SW480 (cell line): ENCODE data around the gene SLC8A3.
A peak's percentile ranks its signal among the peaks of the same experiment; 100 is the strongest.

ENCODE experiments used
- DNase-seq: peaks from one replicate; pipeline ENCODE4 v3.0.0-alpha.2; 2016; ENCODE audit warnings: low spot score

Gene SLC8A3

DNA sequence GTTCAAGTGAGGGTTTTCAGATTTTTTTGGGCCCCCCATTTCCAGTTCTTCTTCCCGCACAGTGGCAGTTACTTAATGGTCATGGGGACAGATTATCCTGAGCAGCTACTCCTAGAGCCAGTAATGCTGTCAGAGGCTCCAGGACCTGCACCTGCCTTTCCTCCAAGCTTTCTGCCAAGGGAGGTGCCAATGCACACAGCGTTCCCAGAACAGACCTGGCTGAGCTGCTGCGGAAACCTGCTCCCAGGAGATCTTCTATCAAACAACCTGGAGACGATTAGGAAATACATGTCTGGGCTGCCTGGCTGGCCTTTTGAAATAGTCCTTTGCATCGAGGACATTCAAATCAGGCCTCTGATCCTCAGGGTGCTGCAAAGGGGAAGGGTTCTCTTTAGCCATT, 120.9 kb downstream of the SLC8A3 start:
- DNase-seq, result no peak

DNA sequence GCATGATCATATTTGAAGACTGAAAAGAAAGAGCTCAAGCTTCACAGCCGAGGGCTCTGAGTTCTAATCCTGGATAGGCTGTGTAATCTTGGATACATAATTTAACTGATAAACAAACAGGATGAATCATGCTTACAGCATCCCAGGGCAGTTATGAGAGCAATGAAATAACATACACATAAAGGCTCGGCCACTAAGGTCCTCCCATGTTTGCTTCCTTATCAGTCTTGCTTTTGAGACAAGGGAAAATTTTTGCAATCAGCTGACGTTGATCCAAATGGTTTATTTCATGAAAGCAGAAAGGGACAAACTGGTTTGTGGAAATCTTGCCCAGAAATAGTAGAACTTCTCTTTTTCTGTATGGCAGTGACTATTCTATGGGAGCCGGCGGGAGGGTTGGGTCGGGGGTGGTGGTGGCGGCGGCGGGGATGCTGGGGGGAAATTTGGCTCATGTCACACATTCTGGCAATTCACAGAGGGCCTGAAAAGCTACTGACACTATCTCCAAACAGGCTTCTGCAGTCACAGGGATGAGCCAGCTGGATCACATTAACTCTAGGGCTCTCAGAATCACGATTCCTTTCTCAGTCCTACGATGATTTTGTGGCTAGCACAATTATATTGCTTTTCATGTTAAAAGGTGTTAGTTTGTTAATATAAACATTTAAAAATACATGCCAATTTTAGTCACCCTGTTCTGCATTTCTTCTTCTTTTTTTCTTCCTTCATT, 124.5 kb downstream of the SLC8A3 start:
- DNase-seq, result no peak

DNA sequence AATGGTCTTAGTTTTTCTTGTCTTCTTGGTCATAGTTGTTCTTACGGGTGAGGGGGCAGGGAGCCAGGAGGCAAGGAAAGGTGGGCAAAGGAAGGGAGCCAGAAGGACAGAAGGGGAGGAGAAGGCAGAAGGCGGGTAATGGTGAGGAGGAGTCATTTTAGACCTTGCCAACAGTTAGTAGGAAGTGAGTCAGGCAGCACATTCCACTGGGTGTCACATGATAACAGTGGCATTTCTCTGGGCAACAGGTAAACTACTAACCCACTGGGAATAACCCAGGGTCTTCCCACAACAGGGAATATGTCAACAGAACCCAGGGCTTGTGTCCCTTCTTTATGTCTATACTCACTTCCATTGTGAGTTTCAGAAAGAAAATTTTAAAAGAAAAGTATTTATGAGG, 127.6 kb downstream of the SLC8A3 start:
- DNase-seq, result peak; percentile 59

DNA sequence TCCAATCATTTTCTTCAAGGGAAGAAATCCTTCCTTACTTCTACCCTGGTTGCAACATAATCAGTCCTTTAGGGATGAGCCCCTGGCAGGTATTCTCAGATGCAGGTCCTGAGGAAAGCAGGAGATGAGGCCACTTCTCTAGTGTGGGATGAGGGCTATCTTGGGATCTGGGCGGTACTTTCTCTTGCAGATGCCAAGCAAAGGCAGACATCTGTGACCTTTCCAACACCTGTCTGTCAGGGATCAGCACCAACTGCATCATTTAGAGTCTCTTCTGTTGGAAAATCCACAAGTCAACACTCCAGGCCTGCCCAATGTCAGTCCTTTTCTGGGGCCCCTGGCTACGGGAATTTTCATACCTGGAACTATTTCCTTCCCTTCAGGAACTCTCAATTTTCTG, 129.2 kb downstream of the SLC8A3 start:
- no peak for DNase-seq

DNA sequence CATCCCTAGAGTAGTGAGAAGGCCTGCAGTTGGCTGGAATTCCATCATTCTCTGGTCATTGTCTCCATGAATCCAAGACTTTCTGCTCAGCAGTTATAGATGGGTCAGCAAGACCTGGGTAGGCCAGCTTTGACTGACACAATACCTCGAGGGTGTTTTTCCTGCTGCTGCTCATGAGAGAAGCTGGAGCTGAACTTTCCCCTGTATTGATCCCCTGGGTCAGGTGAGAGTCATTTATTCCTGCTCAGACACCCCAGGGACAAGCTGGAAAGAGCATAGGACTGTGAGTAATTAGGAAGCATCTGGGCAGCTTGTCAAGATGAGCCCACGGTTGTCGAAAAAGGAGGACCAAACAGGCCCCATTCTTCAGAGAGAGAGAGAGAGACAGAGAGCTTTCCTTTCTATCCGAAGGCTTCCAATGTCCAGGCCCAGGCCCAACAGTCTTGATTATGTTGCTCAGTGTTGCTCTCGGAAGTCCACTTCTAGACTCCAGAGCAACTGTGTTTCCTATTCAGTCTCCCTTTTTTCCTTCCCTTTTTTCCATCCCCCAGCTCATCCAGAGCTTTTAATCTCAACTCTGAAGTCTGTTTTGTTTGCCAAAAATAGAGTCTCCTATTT, 131.1 kb downstream of the SLC8A3 start:
- DNase-seq, result no peak

DNA sequence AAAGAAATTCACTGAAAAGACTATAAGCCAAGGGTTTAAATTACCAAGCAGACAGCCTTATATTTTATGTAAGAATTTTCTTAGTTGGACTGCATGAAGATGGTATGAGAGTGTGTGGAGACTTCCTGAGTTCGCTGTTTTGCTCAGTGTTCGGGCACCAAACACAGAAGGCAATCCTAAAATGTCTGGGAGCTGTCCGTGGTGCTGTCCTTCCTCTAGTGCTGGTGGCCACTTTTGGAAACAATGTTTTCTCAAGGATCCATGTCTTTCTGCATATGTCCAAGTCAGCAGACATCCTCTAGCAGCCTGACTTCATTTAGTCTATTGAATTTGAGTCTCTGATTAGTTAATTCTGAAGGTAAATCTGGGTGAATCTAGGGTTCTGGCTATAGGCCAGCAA, 135.8 kb downstream of the SLC8A3 start:
- no peak for DNase-seq

DNA sequence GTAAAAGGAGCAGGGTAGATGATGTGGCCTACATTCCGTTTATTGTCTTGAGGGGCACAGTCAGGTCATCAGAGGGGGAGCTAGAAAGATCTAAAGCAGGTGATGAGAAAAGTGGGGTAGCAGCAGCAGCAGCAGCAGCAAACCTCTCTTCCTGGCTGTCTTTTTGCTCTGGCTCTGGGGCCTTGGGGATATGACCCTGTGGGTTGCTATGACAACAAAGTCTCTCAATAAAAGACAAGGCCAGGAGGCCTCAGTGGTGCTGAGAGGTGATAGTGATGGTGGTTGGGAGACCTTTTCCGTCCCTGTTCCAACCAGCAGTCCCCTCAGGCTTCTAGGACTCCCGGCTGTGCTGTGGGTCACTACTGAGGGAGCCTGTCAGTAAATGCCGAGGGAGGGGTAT, 138.6 kb downstream of the SLC8A3 start:
- DNase-seq, result no peak

DNA sequence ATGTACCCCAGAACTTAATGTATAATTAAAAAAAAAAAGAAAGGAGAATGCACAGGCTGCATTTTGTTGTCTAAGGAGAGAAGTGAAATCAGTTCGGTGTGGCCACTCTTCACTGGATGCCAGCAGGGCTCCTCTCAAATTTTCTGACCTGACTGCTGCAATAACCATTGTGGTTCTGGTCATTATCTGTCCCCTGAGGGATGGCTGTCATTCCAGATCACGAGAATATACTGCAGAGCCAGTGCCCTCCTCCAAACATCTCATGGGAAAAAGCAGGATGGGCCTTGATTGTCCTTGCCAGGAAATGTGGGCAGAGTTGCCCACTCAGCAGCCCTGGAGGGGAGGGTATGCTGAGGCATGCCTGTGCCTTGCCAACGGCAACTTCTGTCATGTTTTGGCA, 139.1 kb downstream of the SLC8A3 start:
- no peak for DNase-seq

DNA sequence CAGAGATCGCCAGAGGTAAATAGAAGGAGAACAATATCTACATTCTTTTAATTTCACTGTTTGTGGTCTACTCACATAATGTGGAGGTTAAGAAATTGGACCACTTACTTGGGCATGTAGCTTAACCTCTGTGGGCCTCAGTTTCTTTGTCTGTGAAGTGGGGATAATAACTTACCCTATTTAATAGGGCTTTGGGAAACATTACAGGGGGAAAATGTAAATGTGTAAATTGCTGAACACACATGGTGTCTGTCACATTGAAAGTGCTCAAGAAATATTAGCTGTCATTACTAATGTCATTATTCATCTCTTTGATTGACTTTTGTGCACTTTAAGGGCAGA, 140.5 kb downstream of the SLC8A3 start:
- no peak for DNase-seq

DNA sequence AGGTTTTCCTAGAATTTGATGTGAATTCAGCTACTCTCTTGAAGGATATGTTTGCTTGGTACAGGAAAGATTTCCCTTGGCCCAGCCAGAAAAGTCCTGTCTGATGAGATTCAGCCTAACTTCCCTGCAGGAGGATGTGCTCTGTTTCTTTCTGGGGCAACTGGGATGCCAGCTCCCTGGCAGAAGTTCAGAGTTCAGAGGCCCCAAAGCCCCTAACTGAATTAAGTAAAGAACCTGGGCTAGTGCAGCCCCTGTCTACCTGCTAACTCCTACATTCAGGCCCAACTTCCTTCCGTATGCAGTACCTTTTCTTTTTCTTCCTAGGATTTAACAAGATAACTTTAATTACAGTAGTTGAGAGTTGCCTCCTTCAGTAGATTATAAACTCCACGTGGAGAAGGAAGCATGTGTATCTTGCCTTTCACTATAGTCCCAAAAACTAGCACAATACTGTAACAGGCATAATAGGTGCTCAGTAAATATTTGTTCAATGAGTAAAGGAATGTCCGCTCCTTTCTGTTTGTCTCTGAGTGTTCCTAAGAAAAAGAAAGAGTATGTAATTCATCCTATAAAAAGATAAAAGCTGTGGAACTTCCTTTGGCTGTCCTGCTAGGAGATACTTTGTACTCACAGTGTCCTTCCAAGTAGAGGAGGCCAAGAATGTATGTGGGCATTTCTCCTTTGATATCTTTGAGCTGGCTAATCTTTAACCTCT, 141.0 kb downstream of the SLC8A3 start:
- DNase-seq, result no peak

DNA sequence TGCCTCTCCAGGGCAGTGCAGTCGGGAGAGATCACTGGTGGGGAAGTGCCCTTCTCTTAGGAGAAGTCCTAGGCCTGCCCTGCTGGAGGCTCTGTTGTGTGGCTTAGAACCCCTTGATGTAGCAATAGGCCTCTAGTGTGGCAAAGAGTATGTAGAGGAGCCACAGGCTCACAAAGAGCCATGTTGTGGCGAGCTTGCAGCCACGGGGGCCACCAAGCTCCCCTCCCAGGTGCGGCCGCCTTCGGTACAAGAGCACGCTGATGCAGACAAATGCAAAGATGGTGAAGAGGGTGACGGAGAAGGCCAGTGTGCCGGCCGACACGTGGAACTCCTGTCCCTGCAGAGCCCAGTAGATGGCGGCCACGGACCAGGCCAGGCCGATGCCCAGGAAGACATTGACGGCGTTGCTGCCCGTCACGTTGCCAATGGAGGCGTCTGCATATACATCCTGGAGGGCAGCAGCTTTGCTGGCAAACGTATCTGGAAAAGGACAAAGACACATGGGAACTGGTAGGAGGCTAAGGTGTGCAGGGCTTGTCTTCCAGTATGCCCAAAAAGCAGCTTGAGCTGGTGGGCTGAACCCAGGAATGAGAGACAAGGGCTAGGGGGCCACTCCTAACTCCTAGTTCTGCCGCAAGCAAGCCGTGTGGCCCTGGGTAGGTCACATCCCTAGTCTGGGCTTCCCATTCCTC, 142.8 kb downstream of the SLC8A3 start:
- peak; percentile 20 for DNase-seq

DNA sequence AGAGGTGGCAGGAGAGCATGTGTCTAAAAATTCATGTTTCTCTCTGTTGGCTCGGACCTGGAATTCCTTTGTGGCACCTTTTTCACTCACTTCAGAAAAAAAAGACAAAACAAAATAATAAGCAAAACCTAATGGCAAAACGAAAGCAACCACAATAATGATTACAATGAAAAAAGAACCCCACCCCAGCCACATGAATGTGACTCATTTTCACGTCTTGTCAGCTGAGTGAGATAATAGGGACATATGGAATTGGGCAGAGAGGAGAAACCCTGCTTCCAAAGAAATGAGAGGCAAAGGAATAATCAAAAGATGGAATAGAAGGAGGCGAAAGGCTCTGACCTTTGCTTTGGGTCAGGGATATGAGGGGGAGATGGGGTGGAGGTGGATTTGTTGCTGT, 143.4 kb downstream of the SLC8A3 start:
- DNase-seq, result peak; percentile 59

DNA sequence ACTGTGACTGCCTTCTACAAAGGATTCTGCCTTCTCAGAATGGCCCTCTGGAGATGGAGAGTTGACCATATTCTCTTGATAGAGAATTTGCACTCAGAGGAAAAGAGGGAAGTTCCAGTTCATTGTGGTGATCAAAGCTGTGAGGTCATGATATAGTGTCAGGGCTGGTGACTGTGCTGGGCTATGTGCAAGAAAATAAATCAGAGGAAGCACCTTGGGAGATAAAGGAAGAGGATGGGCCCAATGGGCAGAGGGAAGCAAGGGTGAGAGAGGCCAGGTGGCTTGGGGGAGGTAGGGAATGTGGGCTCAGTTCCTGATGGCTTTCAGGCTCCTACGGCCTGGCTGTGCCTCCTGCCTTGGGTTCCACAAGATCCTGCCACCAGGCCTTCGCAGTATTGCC, 145.8 kb downstream of the SLC8A3 start:
- no peak for DNase-seq

DNA sequence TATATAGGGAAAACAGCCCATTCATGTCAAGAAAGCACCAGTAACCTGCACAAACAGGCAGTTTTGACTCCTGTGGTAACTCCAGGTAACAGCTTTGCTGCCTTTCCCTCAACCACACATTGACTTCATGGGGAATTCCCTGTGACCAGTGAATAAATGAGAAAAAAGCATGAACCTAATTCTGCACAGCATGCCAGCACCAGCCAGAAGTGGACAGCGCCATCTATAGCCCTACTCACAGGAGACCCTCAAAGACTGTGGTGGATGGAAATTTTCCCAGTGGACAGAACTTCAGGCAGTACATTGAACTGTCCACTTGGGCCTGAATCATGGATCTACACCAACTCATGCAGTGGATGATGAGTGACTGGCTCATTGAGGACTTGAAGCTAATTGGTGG, 152.1 kb downstream of the SLC8A3 start:
- DNase-seq, result no peak

DNA sequence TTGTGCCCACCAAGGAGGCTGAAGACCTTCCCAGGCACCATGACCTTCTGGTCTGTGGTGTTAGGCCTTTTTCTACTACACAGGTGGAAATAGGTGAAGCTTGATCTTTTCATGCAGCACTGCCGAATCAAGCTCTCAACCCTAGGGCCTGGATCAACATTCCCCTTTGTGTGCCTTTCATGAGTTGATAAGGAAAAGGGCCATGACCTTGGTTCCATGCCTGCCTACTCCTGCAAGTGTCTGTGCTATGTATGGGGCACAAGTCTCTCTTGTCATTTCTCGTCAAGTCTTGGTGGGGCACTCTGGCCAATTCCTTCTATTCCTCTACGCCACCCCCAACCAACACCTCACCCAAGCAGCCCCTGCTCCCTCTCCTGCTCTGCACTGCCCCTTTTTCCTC, 154.5 kb downstream of the SLC8A3 start:
- no peak for DNase-seq

DNA sequence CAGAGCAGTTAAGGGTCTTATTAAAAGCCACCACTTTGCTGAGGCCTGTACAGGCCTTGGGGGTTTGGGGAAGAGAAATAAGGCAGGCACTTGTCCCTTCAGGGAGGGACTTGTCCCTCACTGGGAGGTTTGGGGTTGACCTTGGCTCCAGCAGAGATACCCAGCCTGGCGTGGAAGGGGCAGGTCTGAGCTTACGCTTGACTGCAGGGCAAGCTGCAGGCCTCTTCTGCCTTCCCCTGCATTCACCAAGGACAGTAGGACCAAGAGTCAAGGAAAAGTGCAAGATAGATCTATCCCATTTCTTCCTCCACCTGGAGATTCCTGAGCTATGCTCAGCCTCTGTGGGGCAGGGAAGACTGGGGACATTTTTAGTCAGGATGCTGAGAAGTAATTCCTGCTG, 155.2 kb downstream of the SLC8A3 start:
- DNase-seq, result no peak

DNA sequence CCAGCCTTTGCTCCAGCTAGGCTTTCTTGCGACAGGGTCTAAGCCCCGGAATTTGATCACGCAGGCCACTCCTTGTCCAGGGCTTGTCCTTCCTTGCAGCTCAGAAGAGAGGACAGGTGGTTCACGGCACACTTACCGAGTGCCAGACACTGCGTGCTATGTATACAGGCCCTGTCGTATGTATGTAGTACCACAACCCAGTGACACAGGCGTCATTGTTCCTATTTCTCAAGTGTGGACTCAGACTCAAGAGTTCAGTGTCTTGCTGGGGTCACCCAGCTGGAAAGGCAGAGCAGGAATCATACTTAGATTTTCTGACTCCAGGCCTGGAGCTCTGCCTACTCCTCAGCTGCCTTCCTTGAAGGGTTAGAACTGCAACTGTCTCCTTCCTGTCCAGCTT, 155.6 kb downstream of the SLC8A3 start:
- no peak for DNase-seq

DNA sequence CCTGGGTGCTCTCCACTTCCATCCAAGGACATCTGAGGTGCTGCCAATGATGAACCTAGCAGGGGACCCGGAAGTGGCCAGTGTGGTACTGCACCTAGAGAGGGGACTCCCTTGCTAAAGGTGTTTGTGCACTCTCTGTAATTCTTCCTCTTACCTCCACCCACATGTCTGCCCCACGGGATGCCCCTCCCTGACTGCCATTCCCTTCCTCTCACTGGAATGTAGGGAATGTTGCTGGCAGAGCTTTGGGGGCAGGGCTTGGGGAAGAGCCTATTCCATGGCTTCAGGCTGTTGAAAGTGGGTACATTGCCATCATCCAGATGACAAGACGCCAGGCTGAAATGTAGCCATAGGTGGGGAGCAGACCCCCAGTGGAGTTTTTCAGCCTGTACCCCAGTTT, 156.3 kb downstream of the SLC8A3 start:
- peak; percentile 85 for DNase-seq

DNA sequence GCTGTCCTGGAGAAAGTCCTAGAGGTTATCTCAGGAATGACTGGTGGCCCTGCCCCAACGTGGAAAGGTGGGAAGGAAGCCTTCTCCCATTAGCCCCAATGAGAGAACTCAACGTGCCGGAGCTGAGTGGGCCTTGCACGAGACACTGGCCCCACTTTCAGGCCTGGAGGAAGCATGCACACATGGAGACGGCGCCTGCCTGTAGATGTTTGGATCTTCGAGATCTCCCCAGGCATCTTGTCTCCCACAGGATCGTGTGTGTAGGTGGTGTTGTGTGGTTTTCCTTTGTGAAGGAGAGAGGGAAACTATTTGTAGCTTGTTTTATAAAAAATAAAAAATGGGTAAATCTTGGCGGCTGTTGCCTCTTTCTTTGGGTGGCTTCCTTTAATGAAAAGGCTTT, 156.7 kb downstream of the SLC8A3 start:
- DNase-seq, result no peak

DNA sequence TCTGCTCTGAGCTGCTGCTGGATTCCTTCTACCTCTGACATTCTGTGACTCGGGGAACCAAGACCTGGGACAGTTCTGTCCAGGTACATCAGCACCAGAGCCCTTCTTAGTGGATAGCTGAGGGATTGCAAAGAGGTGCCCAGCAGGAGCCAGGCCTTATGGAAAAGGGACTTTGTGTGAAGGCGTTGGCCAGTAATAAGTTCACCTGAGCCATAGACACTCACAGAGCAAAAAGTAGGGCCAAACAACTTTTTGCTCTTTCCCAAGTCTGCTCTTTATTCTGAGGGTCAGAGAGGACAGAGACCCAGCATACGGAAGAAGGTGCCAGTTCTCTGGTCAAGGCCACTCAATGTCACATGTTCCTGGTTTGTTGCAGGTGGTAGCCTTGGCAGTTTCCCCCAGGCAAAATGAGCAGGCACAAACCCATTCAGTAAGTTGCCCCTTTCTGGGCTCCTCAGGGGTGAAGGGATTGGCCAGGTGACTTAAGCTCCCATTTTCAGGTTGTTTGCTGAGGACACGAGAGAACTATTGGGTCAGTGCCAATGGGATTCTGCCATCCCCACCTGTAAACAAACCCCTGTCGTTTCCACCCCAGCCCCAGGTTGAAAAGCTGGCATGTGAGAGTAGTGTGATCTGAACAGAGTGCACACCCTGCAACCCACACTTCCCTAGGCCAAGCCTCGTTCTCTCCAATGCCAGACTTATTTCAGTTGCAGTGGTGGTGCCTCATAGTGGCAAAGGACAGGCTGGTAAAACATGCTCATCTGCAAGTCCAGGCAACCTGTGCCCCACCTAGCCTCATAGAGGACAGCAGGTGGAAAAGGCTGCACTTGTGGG, 159.2 kb downstream of the SLC8A3 start:
- no peak for DNase-seq

DNA sequence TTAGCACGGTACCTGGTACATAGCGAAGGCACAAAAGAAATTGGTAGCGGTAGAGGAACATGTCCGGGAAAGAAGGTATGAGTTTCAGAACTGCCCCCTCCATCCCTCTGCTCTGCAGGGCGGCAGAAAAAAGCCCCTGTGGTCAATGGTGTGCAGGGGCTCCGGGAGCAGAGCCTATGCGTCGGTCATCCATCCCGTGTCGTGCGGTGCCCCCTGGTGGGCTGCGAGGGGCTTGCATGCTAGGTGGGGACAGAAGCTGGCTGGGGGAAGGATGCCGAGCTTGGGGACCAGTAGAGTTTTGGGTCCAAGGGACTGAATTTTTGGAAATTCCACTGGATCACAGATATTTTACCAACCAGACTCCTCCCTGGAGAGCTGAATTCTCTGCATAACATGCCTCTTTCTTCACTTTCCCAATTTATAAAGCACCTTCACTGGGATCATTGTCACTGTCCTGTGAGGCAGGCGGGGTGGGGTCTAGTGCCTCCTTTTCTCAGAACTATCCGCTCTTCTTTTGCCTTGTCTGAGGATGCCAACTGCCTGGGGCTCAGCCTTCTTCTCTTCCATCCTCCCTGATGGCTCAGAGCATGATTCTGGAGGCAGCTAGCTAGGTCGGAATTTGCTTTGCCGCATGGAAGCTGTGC, 160.8 kb downstream of the SLC8A3 start:
- peak; percentile 51 for DNase-seq

DNA sequence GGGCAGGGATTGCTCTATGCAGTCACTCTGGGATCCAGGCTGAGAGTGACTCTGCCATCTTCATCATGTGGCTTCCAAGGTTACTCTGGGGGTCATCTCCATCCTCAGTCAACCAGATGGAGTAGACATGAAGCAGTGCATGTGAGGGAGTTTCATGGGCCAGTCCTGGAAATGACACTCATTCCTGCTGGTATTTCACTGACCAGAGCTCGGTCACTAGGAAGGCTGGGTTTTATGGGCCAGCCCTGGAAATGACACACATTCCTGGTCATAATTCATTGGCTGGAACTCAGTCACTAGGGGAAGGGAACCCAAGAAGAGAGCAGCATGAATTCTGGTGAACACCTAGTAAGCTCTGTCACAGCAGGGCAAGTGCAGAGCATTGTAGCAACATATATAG, 164.9 kb downstream of the SLC8A3 start:
- no peak for DNase-seq
